Heart left ventricle (tissue), 13 donors: Measurements from ENCODE around the gene CCDC34.

Experiments used
- CTCF ChIP-seq, 12 donors: fragments of 200-600 bp; sonication (generic) in 4 of 12; IDR thresholded peaks; one replicate each; pipeline versions ENCODE4 v1.5.0 to v1.8.0; 2018 to 2022; ENCODE audit warnings: antibody characterized with exemption in 12 of 12, mild to moderate bottlenecking in 5 of 12
- POLR2A ChIP-seq, 2 donors: fragments of 450-650 bp; IDR thresholded peaks; one replicate each; pipeline ENCODE4 v1.6.1; 2017; ENCODE audit warnings: antibody characterized with exemption in 2 of 2, mild to moderate bottlenecking in 2 of 2, moderate library complexity in 2 of 2
- donor health status: ischemic (EF 13 %, LVEDD 7.1; RV severe dilation, severe dysfunction).
- donor health status: DM: no; HTN: yes; CAD: no.
- donor health status: DM: no; HTN: no; CAD: no.
- donor health status: ischemic (EF 25% LVEDD 6.9; RV normal size, moderate dysfunction).
- donor health status: ischemic (EF 25% LVEDD 5.7; RV mildly dilated, moderate dysfunction).
- donor health status: ischemic (EF 35%, LVEDD 5.7; RV mildly dilated, moderate dysfunction).
- donor health status: nonischemic (EF 11% LVEDD 7.7; RV severe dilation, severe dysfunction).
- donor health status: DM: yes; HTN: yes; CAD: no.
- donor health status: PGD.
- donor health status: ischemic (EF 29% LVEDD 5.4; RV normal size, mild dysfunction).
- donor health status: nonischemic (EF 23%, LVEDD 6.1; RV moderate dilation, normal function).

- TF ChIP-seq CTCF (IDR thresholded peaks at IDR 0.05) (no peak), POLR2A (IDR thresholded peaks at IDR 0.05) (no peak)
Measured at GRCh38 chr11:27357250-27357649, 5.8 kb downstream of the CCDC34 start.
